NCI-H345 treated with DMSO at 0.1 percent for 48 hours (cell line): ENCODE measurements around the gene CCDC81.

Experiments used
- DNase-seq: peaks from one replicate; lab custom pipeline; 2025; ENCODE audit not compliant: unreplicated experiment; lab: John Stamatoyannopoulos, UW

Gene CCDC81

GRCh38 chr11:86463120-86463519, 88.4 kb downstream of the CCDC81 start:
- DNase-seq = no peak

DNA sequence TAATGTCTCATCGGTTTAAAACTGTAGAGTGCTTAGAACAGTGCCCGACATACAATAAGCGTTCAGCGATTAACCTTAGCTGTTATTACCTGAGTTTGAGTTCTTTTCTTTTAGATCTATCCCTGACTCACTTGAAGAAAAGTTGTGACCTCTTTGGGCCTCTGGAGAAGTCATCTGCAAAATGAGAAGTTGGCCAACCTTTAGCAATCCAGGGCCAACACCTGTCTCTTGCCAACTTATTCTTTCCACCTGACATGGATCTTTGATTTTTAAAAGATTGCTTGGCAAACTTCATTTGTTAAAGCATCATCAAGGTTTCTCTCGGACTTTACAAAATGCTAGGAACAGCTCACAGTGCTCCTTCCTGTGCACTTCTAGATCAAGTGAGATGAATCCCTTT, 89.3 kb downstream of the CCDC81 start:
- DNase-seq = no peak

DNA sequence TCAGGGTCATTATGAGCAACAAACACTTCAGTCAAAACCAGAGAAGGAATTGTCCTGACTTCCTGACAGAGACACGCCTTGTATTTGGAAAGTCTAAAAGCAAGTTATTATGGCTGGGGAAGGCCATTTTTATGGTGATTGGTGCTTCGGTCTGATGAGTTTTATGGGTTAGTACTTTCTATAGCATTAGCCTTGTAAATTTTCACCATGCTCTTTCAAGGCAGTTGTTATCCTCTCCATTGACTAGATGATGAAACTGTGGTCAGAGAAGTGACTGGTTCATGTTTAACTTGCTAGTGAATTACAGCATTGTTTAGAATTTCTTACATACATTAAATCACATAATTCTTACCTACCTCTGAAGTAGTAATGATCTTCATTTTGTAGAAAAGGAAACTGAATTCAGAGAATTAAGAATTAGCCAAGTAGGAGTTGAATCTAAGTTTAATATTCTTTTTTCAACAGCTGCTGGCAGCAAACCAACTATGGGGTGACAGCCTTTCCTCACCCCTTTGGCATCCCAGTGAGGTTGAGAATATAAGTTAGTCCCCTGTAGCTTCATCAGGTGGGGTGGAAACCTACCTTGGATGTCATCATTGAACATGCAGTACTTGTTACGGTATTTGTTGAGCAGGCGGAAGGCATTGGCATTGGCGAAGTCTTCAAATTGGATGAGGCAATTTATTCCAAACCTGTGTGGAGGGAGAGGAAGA, 90.0 kb downstream of the CCDC81 start:
- DNase-seq = no peak

- no peak for DNase-seq
Observed at GRCh38 chr11:86468169-86468568, 93.5 kb downstream of the CCDC81 start.

- DNase-seq = no peak
Observed at GRCh38 chr11:86469491-86470388, 95.1 kb downstream of the CCDC81 start.
